ENCODE measurements around the gene KCNH1. TPM values are rescaled to one million over a fixed set of nuclear protein-coding genes. Genes with fewer than 3 reads are reported as not detected.
A peak's percentile ranks its signal among the peaks of the same experiment; 100 is the strongest.

Gene KCNH1
- polyA plus RNA-seq (2011; rRNA removed) (3.5 and 5.8 TPM in 2 replicates), polyA minus RNA-seq (2011; rRNA and poly(A)+ RNA removed) (25.0 and 31.0 TPM in 2 replicates)

GRCh38 chr1:211133836-211134669, at the start of gene KCNH1:
TSS of gene KCNH1 (minus strand) at chr1:211134148. CDS start at chr1:211133945, 203 bp downstream.
- peak; percentile 82 for TF ChIP-seq CTCF (IDR thresholded peaks at IDR 0.05; ENCODE audit: insufficient read depth, low read depth, low read length)
- H3K36me3 ChIP-seq (ENCODE audit: control insufficient read depth, insufficient read depth, low read length): no peaks in the 10 kb centered on the region
- peaks cover 3% of the 10 kb centered on the region for H3K27me3 ChIP-seq (ENCODE audit: control insufficient read depth, insufficient read depth, low read length)
- peak; percentile 26 for DNase-seq (ENCODE audit: low read depth)
- ChIA-PET POLR2A (interaction anchor here (0.8 kb wide), 1 partner anchor 536 kb away, joined by 8 read pairs; no protein-coding TSS in a partner anchor), CTCF (interaction anchor here (0.5 to 8.9 kb wide), 82 partner anchors 8 to 822 kb away, joined by 3 to 227 read pairs (median 4); no protein-coding TSS in a partner anchor)
- H3K4me3 ChIP-seq (ENCODE audit: low read depth, low read length): peak within 1 kb of the TSS; percentile 64

- Histone ChIP-seq H3K36me3 (ENCODE audit: control insufficient read depth, insufficient read depth, low read length) (no peaks in the 10 kb centered on the region), H3K4me3 (ENCODE audit: low read depth, low read length) (no peak overlapping the region), H3K27me3 (ENCODE audit: control insufficient read depth, insufficient read depth, low read length) (peaks cover 2% of the 10 kb centered on the region)
- no peak for DNase-seq (ENCODE audit: low read depth)
- POLR2A ChIA-PET: no interaction called here
- CTCF ChIA-PET: interaction anchor here (1.6 kb wide), 1 partner anchor 15 kb away, joined by 3 read pairs; no protein-coding TSS in a partner anchor
- TF ChIP-seq CTCF (IDR thresholded peaks at IDR 0.05; ENCODE audit: insufficient read depth, low read depth, low read length): no peak
Observed at GRCh38 chr1:211182746-211183145, 48.8 kb upstream of the KCNH1 start.

GRCh38 chr1:211174375-211174774, 40.4 kb upstream of the KCNH1 start:
- Histone ChIP-seq H3K36me3 (ENCODE audit: control insufficient read depth, insufficient read depth, low read length) (no peaks in the 10 kb centered on the region), H3K4me3 (ENCODE audit: low read depth, low read length) (no peak overlapping the region), H3K27me3 (ENCODE audit: control insufficient read depth, insufficient read depth, low read length) (no peaks in the 10 kb centered on the region)
- CTCF ChIA-PET: no interaction called here
- POLR2A ChIA-PET: no interaction called here
- no peak for TF ChIP-seq CTCF (IDR thresholded peaks at IDR 0.05; ENCODE audit: insufficient read depth, low read depth, low read length)
- DNase-seq (ENCODE audit: low read depth): no peak

- CTCF ChIA-PET: no interaction called here
Observed at GRCh38 chr1:211172657-211173056, 38.7 kb upstream of the KCNH1 start.

More at GRCh38 chr1:211172657-211173056, 38.7 kb upstream of the KCNH1 start:
- no peak overlapping the region for H3K4me3 ChIP-seq (ENCODE audit: low read depth, low read length)
- POLR2A ChIA-PET: no interaction called here
- no peak for TF ChIP-seq CTCF (IDR thresholded peaks at IDR 0.05; ENCODE audit: insufficient read depth, low read depth, low read length)
- no peaks in the 10 kb centered on the region for H3K36me3 ChIP-seq (ENCODE audit: control insufficient read depth, insufficient read depth, low read length)
- no peaks in the 10 kb centered on the region for H3K27me3 ChIP-seq (ENCODE audit: control insufficient read depth, insufficient read depth, low read length)
- DNase-seq (ENCODE audit: low read depth): no peak

All from BJ (cell line).